HG03025 (cell line): ENCODE results near the gene AMN1.

Source experiments
- ATAC-seq: cut with Tn5 transposase; IDR thresholded peaks from one replicate; pipeline ENCODE4 v1.9.1; 2021; ENCODE audit warnings: mild to moderate bottlenecking, moderate library complexity; ENCODE audit not compliant: unreplicated experiment, low FRiP score

Gene AMN1

DNA sequence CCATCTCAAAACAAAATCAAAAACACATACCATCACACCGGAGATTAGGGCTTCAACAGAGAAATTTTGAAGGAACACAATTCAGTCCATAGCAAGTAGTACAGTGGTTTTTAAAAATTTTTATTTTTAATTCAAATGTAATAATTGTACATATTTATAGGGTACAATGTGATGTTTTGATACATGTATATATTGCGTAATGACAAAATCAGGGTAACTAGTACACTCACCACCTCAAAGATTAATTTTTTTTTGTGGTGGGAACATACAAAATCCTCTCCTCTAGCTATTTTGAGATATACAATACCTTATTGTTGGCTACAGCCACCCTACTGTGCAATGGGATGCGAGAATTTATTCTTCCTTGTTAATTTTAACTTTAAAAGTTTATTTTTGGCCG is 95.4 kb downstream of the AMN1 start:
- ATAC-seq = no peak

GRCh38 chr12:31631809-31632208 is 97.0 kb downstream of the AMN1 start:
- ATAC-seq = no peak

GRCh38 chr12:31631023-31631724 is 97.6 kb downstream of the AMN1 start:
- ATAC-seq = no peak

DNA sequence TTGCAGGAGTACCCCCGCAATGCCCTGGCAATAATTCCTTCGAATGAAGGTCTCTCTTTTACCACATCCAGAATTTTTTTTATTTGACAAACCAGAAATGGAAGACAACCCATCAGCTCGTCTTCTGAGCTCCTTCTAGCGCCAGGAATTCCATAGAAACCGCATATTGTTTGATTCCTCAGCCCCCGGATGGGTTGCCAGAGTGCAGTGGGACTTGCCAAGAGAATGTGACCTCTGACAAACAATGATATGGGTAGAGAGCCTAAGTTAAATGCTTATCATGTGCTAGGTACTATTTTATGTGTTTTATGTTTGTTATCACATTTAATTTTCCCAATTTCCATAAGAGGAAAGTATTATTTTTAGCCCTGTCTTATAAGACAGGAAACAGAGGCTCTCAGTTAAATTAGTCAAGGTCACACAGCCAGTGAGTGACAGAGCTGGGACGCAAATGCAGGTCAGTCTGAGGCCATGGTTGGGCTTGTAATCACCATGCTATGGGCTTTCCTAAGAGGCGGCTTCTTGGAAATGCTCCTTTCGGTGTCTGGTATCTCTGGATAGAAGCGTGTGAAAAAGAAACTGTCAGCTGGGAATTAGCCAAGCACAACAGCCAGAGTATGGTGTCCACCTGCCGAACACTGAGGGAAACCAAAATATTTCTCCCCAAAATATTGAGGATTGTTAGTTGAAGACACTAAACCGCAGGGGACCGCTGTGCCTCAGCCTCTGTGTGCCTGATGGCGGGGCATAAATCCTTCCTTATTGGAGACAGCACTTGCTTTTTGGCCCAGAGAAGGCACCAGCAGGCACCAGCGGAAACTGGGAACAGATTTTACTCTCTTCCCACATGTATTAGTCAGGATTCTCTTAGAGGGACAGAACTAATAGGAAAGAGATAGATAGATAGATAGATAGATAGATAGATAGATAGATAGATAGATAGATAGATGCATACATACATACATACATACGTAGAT is 98.8 kb downstream of the AMN1 start:
- no peak for ATAC-seq

DNA sequence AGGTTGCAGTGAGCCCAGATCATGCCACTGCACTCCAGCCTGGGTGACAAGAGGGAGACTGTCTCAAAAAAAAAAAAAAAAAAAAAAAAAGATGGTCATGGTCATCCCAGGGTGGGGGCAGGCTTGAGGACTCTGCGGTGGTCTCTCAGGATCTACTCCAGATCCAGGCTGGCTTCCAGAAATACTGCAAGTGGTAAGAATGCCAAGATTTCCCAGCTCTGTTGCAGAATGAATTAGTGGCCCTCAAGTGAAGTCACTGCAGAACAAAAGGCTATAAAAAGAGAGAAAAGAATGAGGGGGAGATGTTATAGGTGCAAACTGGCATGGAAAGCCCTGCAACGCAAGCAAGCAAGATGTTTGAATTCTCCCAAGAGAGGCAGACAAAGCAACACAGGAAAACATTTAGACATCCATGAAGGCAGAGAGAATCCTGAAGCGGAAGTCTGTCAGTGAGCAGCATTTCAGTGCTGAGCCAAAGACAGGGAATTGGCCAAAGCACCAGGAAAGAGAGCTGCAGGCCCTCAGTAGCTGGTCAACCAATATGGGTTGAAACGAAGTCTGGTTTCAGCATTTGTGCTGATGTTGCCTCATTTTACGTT is 101.3 kb downstream of the AMN1 start:
- ATAC-seq = no peak

DNA sequence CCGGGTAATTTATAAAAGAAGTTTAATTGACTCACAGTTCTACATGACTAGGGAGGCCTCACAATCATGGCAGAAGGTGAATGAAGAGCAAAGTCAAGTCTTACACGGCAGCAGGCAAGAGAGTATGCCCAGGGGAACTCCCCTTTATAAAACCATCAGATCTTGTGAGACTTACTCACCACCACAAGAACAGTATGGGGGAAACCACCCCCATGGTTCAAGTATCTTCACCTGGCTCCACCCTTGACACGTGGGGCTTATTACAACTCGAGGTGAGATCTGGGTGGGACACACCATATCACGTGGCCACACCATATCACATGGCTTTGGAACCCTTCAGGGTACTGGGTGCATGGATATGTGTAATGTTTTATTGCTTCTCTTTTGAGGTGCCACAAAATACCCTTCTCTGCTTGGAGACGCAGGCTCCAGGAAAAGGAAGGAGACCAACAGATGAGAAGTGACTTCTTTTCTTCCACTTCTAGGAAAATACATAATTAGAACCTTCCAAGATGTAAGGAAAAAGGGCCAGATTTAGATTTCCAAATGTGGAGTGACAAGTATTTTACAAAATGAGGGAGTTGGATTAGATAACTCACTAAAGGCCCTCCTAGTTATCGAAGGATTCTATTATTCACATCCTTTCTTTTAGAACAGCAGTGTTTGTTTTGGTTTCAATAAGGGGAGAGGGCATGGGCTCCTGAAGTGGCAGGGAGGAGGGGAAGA is 102.4 kb downstream of the AMN1 start:
- no peak for ATAC-seq

GRCh38 chr12:31622038-31622437 is 106.8 kb downstream of the AMN1 start:
- no peak for ATAC-seq
